ENCODE data around the gene SPRYD3.

Gene SPRYD3

GRCh38 chr12:53060064-53060720 lies 19.0 kb downstream of the SPRYD3 start:
- TF ChIP-seq, protein P1, sequence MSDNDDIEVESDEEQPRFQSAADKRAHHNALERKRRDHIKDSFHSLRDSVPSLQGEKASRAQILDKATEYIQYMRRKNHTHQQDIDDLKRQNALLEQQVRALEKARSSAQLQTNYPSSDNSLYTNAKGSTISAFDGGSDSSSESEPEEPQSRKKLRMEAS (IDR thresholded peaks at IDR 0.05) = no peak
- TF ChIP-seq EP300 (IDR thresholded peaks at IDR 0.05; ENCODE audit: borderline replicate concordance) (no peak), CEBPB (IDR thresholded peaks at IDR 0.05) (no peak), TCF12 (IDR thresholded peaks at IDR 0.05; ENCODE audit: low read depth) (no peak), TEAD4 (IDR thresholded peaks at IDR 0.05) (no peak), EGR1 (IDR thresholded peaks at IDR 0.05) (no peak), YY1 (IDR thresholded peaks at IDR 0.05; ENCODE audit: low read depth) (no peak), NFIC (IDR thresholded peaks at IDR 0.05) (no peak)
- TF ChIP-seq, protein P2, sequence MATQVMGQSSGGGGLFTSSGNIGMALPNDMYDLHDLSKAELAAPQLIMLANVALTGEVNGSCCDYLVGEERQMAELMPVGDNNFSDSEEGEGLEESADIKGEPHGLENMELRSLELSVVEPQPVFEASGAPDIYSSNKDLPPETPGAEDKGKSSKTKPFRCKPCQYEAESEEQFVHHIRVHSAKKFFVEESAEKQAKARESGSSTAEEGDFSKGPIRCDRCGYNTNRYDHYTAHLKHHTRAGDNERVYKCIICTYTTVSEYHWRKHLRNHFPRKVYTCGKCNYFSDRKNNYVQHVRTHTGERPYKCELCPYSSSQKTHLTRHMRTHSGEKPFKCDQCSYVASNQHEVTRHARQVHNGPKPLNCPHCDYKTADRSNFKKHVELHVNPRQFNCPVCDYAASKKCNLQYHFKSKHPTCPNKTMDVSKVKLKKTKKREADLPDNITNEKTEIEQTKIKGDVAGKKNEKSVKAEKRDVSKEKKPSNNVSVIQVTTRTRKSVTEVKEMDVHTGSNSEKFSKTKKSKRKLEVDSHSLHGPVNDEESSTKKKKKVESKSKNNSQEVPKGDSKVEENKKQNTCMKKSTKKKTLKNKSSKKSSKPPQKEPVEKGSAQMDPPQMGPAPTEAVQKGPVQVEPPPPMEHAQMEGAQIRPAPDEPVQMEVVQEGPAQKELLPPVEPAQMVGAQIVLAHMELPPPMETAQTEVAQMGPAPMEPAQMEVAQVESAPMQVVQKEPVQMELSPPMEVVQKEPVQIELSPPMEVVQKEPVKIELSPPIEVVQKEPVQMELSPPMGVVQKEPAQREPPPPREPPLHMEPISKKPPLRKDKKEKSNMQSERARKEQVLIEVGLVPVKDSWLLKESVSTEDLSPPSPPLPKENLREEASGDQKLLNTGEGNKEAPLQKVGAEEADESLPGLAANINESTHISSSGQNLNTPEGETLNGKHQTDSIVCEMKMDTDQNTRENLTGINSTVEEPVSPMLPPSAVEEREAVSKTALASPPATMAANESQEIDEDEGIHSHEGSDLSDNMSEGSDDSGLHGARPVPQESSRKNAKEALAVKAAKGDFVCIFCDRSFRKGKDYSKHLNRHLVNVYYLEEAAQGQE (IDR thresholded peaks at IDR 0.05; ENCODE audit: low read depth) = no peak

- TF ChIP-seq, protein P1 (IDR thresholded peaks at IDR 0.05) = no peak
- TF ChIP-seq TCF12 (IDR thresholded peaks at IDR 0.05; ENCODE audit: low read depth) (no peak), NFIC (IDR thresholded peaks at IDR 0.05) (no peak), RAD21 (IDR thresholded peaks at IDR 0.05; ENCODE audit: low read depth) (no peak), TAF1 (IDR thresholded peaks at IDR 0.05; ENCODE audit: low read depth) (no peak), ZBTB7A (IDR thresholded peaks at IDR 0.05; ENCODE audit: low read depth) (no peak), EP300 (IDR thresholded peaks at IDR 0.05; ENCODE audit: borderline replicate concordance) (no peak)
- TF ChIP-seq, protein P3, sequence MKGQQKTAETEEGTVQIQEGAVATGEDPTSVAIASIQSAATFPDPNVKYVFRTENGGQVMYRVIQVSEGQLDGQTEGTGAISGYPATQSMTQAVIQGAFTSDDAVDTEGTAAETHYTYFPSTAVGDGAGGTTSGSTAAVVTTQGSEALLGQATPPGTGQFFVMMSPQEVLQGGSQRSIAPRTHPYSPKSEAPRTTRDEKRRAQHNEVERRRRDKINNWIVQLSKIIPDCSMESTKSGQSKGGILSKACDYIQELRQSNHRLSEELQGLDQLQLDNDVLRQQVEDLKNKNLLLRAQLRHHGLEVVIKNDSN (IDR thresholded peaks at IDR 0.05) = no peak
Measured at GRCh38 chr12:53059434-53060063, 19.6 kb downstream of the SPRYD3 start.

- no peak for TF ChIP-seq TEAD4 (IDR thresholded peaks at IDR 0.05)
- no peak for TF ChIP-seq TCF12 (IDR thresholded peaks at IDR 0.05; ENCODE audit: low read depth)
- TF ChIP-seq EGR1 (IDR thresholded peaks at IDR 0.05) = no peak
- TF ChIP-seq YY1 (IDR thresholded peaks at IDR 0.05; ENCODE audit: low read depth) = no peak
- TF ChIP-seq EP300 (IDR thresholded peaks at IDR 0.05; ENCODE audit: borderline replicate concordance) = no peak
- TF ChIP-seq CREB1 (IDR thresholded peaks at IDR 0.05; ENCODE audit: low read depth) = no peak
- TF ChIP-seq, protein P2 (IDR thresholded peaks at IDR 0.05; ENCODE audit: low read depth) = no peak
- TF ChIP-seq, protein P3 (IDR thresholded peaks at IDR 0.05) = no peak
- no peak for TF ChIP-seq NFIC (IDR thresholded peaks at IDR 0.05)
- TF ChIP-seq FOXM1 (IDR thresholded peaks at IDR 0.05; ENCODE audit: borderline replicate concordance, low read depth) = no peak
- TF ChIP-seq CEBPB (IDR thresholded peaks at IDR 0.05) = no peak
- TF ChIP-seq TAF1 (IDR thresholded peaks at IDR 0.05; ENCODE audit: low read depth) = no peak
- TF ChIP-seq RAD21 (IDR thresholded peaks at IDR 0.05; ENCODE audit: low read depth) = no peak
Measured at GRCh38 chr12:53058674-53059433, 20.3 kb downstream of the SPRYD3 start.

- TF ChIP-seq CEBPB (IDR thresholded peaks at IDR 0.05) (no peak), YY1 (IDR thresholded peaks at IDR 0.05; ENCODE audit: low read depth) (no peak), EGR1 (IDR thresholded peaks at IDR 0.05) (no peak), TCF12 (IDR thresholded peaks at IDR 0.05; ENCODE audit: low read depth) (no peak), TAF1 (IDR thresholded peaks at IDR 0.05; ENCODE audit: low read depth) (no peak), ZBTB7A (IDR thresholded peaks at IDR 0.05; ENCODE audit: low read depth) (no peak), NFIC (IDR thresholded peaks at IDR 0.05) (no peak), RAD21 (IDR thresholded peaks at IDR 0.05; ENCODE audit: low read depth) (no peak), CREB1 (IDR thresholded peaks at IDR 0.05; ENCODE audit: low read depth) (no peak)
- TF ChIP-seq, protein P2 (IDR thresholded peaks at IDR 0.05; ENCODE audit: low read depth) = no peak
Measured at GRCh38 chr12:53057816-53058500, 21.2 kb downstream of the SPRYD3 start.

Data from Ishikawa (cell line).